Neural progenitor cell (in vitro differentiated cells): Measurements from ENCODE around the gene PLCL1. TPM values are rescaled to one million over a fixed set of nuclear protein-coding genes. Genes with fewer than 3 reads are reported as not detected.

Experiments
- DNase-seq: peaks from one replicate; pipeline ENCODE4 v3.0.0-alpha.2; 2016; ENCODE audit warnings: low spot score
- H2AFZ ChIP-seq: fragments of 200-600 bp; sonication (generic); replicated peaks from 2 replicates; pipeline ENCODE4 v1.6.1; 2016; ENCODE audit warnings: antibody characterized with exemption
- H3F3A ChIP-seq: fragments of 200-600 bp; sonication (generic); 2 replicates; pipeline ENCODE4 v1.6.1; 2016; ENCODE audit warnings: antibody characterized with exemption, low read depth
- H3K27ac ChIP-seq: fragments of 200-600 bp; sonication (generic); 2 replicates; pipeline ENCODE4 v1.5.1; 2016; ENCODE audit warnings: mild to moderate bottlenecking
- H3K27me3 ChIP-seq: fragments of 200-600 bp; sonication (generic); 2 replicates; pipeline ENCODE4 v1.6.1; 2016; ENCODE audit warnings: mild to moderate bottlenecking, moderate library complexity
- H3K36me3 ChIP-seq: fragments of 200-600 bp; sonication (generic); 2 replicates; pipeline ENCODE4 v1.5.1; 2016
- H3K4me1 ChIP-seq: fragments of 200-600 bp; sonication (generic); 2 replicates; pipeline ENCODE4 v1.6.1; 2016; ENCODE audit warnings: mixed run types
- H3K4me2 ChIP-seq: fragments of 200-600 bp; sonication (generic); 2 replicates; pipeline ENCODE4 v1.6.1; 2016
- H3K4me3 ChIP-seq: fragments of 200-600 bp; sonication (generic); 2 replicates; pipeline ENCODE4 v1.5.1; 2016
- H3K79me2 ChIP-seq: fragments of 200-600 bp; sonication (generic); 2 replicates; pipeline ENCODE4 v1.6.1; 2016; ENCODE audit warnings: low read depth
- H3K9ac ChIP-seq: fragments of 200-600 bp; sonication (generic); 2 replicates; pipeline ENCODE4 v1.6.1; 2016
- H3K9me3 ChIP-seq: fragments of 200-600 bp; sonication (generic); 2 replicates; pipeline ENCODE4 v1.5.1; 2016; ENCODE audit warnings: low read depth
- H4K20me1 ChIP-seq: fragments of 200-600 bp; sonication (generic); 2 replicates; pipeline ENCODE4 v1.6.1; 2016; ENCODE audit warnings: low read depth
- H3K27ac Mint-ChIP-seq: 3 replicates; pipeline ENCODE4 v1.8.0; 2021; ENCODE audit warnings: mixed read lengths
- H3K27me3 Mint-ChIP-seq: 2 replicates; pipeline ENCODE4 v1.8.0; 2022; ENCODE audit warnings: low read depth, mild to moderate bottlenecking, inconsistent platforms, moderate library complexity, mixed read lengths; ENCODE audit not compliant: insufficient read depth
- H3K36me3 Mint-ChIP-seq: 3 replicates; pipeline ENCODE4 v1.8.0; 2021; ENCODE audit warnings: mixed read lengths
- H3K4me1 Mint-ChIP-seq: 3 replicates; pipeline ENCODE4 v1.8.0; 2021; ENCODE audit warnings: mixed read lengths
- H3K4me3 Mint-ChIP-seq: 3 replicates; pipeline ENCODE4 v1.8.0; 2021; ENCODE audit warnings: mild to moderate bottlenecking, moderate library complexity, mixed read lengths
- H3K9me3 Mint-ChIP-seq: 3 replicates; pipeline ENCODE4 v1.8.0; 2020; ENCODE audit warnings: mixed read lengths
- EZH2 ChIP-seq: fragments of 200-600 bp; sonication (generic); IDR thresholded peaks from 2 replicates; pipeline ENCODE4 v1.6.1; 2017; ENCODE audit warnings: antibody characterized with exemption, mild to moderate bottlenecking, moderate library complexity
- EZH2phosphoT487 ChIP-seq: fragments of 200-600 bp; sonication (generic); IDR thresholded peaks from 2 replicates; pipeline ENCODE4 v1.6.1; 2017; ENCODE audit warnings: antibody characterized with exemption
- total RNA-seq: library from RNA; depleted of rRNA; stranded (reverse); fragments of >200 nt; gene quantifications from 2 replicates; pipeline ENCODE4 v1.2.3, GENCODE V29; 2015; ENCODE audit warnings: low replicate concordance
- TF ChIP-seq, protein P1 (sequence below): fragments of 200-600 bp; sonication (generic); IDR thresholded peaks from 2 replicates; pipeline ENCODE4 v1.5.1; 2017; ENCODE audit warnings: antibody characterized with exemption, mild to moderate bottlenecking

The PLCL1 gene
- total RNA-seq, 1 donor from 2014 or later, result 0.41 TPM

DNA sequence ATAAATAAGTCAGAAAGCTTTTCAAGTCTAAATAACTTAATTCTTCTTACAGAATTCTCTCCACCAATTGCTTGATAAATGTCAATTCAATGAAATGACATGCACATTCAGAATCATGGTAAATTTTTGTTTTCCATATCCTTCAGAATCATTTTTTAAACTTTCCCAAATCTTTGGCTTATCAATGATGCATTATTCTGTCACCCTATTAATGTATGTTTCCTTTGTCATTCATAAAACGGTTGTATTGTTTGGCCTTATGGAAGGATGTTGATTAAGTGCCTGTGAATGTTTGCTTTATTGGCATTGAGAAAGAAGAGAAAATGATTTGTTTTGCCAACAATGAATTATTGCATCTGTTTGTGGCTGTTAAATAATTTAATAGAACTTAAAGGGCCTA, 260.9 kb downstream of the PLCL1 start:
- Histone ChIP-seq H3K4me2 (no peak overlapping the region), H3K9ac (no peak overlapping the region), H3K36me3 (no peaks in the 10 kb centered on the region), H3K4me1 (no peaks in the 10 kb centered on the region), H2AFZ (no peak overlapping the region), H3K4me3 (no peak overlapping the region), H3K27ac (no peak overlapping the region), H4K20me1 (no peaks in the 10 kb centered on the region), H3F3A (no peaks in the 10 kb centered on the region), H3K9me3 (no peaks in the 10 kb centered on the region), H3K79me2 (no peaks in the 10 kb centered on the region), H3K27me3 (no peaks in the 10 kb centered on the region)
- no peaks in the 10 kb centered on the region for H3K36me3 Mint-ChIP-seq
- no peaks in the 10 kb centered on the region for H3K4me1 Mint-ChIP-seq
- no peaks in the 10 kb centered on the region for H3K9me3 Mint-ChIP-seq
- DNase-seq, result no peak
- no peak overlapping the region for H3K4me3 Mint-ChIP-seq
- no peak overlapping the region for H3K27ac Mint-ChIP-seq
- peaks cover 2% of the 10 kb centered on the region for H3K27me3 Mint-ChIP-seq
- TF ChIP-seq, protein P1, sequence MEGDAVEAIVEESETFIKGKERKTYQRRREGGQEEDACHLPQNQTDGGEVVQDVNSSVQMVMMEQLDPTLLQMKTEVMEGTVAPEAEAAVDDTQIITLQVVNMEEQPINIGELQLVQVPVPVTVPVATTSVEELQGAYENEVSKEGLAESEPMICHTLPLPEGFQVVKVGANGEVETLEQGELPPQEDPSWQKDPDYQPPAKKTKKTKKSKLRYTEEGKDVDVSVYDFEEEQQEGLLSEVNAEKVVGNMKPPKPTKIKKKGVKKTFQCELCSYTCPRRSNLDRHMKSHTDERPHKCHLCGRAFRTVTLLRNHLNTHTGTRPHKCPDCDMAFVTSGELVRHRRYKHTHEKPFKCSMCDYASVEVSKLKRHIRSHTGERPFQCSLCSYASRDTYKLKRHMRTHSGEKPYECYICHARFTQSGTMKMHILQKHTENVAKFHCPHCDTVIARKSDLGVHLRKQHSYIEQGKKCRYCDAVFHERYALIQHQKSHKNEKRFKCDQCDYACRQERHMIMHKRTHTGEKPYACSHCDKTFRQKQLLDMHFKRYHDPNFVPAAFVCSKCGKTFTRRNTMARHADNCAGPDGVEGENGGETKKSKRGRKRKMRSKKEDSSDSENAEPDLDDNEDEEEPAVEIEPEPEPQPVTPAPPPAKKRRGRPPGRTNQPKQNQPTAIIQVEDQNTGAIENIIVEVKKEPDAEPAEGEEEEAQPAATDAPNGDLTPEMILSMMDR, result no peak
- TF ChIP-seq EZH2, result no peak
- no peak for TF ChIP-seq EZH2phosphoT487

DNA sequence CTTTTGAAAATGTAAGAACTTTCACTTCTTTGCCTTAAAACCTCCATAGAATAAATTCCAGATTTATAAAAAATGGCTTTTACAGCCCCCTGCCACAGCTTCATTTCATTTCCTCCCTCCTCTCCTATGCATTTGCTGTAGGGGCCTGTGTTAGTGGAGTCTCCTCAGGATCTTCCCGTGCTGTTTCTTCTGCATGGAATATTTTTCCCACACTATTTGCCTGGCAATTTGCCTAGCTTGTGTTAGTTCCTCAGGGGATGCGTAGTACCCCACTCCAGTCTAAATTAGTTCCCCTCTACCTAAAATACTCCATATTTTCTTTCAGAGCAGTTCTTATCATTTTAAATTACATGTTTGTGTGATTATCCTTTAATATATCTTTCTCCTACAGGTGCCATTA, 262.2 kb downstream of the PLCL1 start:
- Mint-ChIP-seq H3K36me3 (no peaks in the 10 kb centered on the region), H3K27ac (no peak overlapping the region), H3K4me3 (no peak overlapping the region), H3K9me3 (no peaks in the 10 kb centered on the region), H3K27me3 (peaks cover 2% of the 10 kb centered on the region), H3K4me1 (no peaks in the 10 kb centered on the region)
- Histone ChIP-seq H3K79me2 (no peaks in the 10 kb centered on the region), H3K4me3 (no peak overlapping the region), H2AFZ (no peak overlapping the region), H3K4me1 (no peaks in the 10 kb centered on the region), H3K4me2 (no peak overlapping the region), H3F3A (no peaks in the 10 kb centered on the region), H3K9me3 (no peaks in the 10 kb centered on the region), H3K36me3 (no peaks in the 10 kb centered on the region), H4K20me1 (no peaks in the 10 kb centered on the region), H3K27me3 (no peaks in the 10 kb centered on the region), H3K9ac (no peak overlapping the region), H3K27ac (no peak overlapping the region)
- TF ChIP-seq EZH2phosphoT487 (no peak), EZH2 (no peak)
- TF ChIP-seq, protein P1, result no peak
- DNase-seq, result no peak

DNA sequence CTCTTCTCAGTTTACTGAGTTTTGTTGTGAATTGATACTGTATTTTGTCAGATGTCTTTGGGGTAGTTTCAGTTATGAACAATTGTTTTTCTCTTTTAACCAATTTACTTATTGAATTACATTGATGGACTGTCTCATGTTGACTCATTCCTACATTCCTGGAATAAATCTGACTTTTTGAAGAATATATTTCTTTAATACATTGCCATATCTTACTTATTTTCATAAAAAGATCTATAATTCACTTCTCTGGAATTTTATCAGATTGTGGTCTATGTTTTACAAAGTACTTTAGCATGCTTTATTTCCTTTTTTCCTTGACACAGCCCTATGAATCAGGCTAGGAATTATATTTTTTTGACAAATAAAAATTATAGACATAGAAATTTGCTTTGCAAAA, 268.3 kb downstream of the PLCL1 start:
- no peak for TF ChIP-seq EZH2
- TF ChIP-seq, protein P1, result no peak
- TF ChIP-seq EZH2phosphoT487, result no peak
- H3K4me3 ChIP-seq, result no peak overlapping the region
- peaks cover 5% of the 10 kb centered on the region for H3K4me1 Mint-ChIP-seq
- no peaks in the 10 kb centered on the region for H3K36me3 ChIP-seq
- no peaks in the 10 kb centered on the region for H4K20me1 ChIP-seq
- H3K9me3 Mint-ChIP-seq, result no peaks in the 10 kb centered on the region
- H3K9ac ChIP-seq, result no peak overlapping the region
- H3K4me1 ChIP-seq, result no peaks in the 10 kb centered on the region
- H2AFZ ChIP-seq, result no peak overlapping the region
- H3K4me2 ChIP-seq, result no peak overlapping the region
- H3K27me3 Mint-ChIP-seq, result no peaks in the 10 kb centered on the region
- no peaks in the 10 kb centered on the region for H3K79me2 ChIP-seq
- no peaks in the 10 kb centered on the region for H3F3A ChIP-seq
- H3K9me3 ChIP-seq, result no peaks in the 10 kb centered on the region
- no peak overlapping the region for H3K27ac ChIP-seq
- no peak for DNase-seq
- H3K27me3 ChIP-seq, result no peaks in the 10 kb centered on the region
- H3K27ac Mint-ChIP-seq, result no peak overlapping the region
- H3K4me3 Mint-ChIP-seq, result no peak overlapping the region
- H3K36me3 Mint-ChIP-seq, result no peaks in the 10 kb centered on the region

DNA sequence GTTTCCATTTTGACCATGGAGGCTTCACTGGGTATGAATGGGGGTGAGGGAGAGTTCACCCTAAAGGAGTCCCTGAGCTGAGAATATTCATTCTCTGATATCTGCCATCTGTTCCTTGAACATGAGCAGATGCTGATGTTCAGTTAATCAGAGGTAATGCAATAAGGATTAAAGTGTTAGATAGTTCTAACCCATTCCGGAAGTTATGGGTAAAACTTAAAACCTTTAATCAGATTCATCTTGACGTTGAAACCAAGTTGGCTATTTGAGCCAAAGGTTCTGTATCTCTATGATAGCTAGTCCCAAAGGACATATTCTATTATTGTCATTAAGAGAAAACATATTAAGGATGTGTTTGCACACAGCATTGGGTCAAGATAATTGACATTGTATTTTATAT, 268.9 kb downstream of the PLCL1 start:
- H3K9me3 ChIP-seq, result no peaks in the 10 kb centered on the region
- H3K4me2 ChIP-seq, result no peak overlapping the region
- no peak for DNase-seq
- TF ChIP-seq EZH2phosphoT487 (no peak), EZH2 (no peak)
- TF ChIP-seq, protein P1, result no peak
- no peaks in the 10 kb centered on the region for H3K9me3 Mint-ChIP-seq
- no peak overlapping the region for H3K9ac ChIP-seq
- H3K4me3 ChIP-seq, result no peak overlapping the region
- no peak overlapping the region for H3K4me3 Mint-ChIP-seq
- H3K27ac Mint-ChIP-seq, result no peak overlapping the region
- H3K79me2 ChIP-seq, result no peaks in the 10 kb centered on the region
- H3K27me3 ChIP-seq, result no peaks in the 10 kb centered on the region
- no peaks in the 10 kb centered on the region for H3K36me3 Mint-ChIP-seq
- H3K36me3 ChIP-seq, result no peaks in the 10 kb centered on the region
- no peak overlapping the region for H3K27ac ChIP-seq
- no peak overlapping the region for H2AFZ ChIP-seq
- H4K20me1 ChIP-seq, result no peaks in the 10 kb centered on the region
- no peaks in the 10 kb centered on the region for H3K4me1 ChIP-seq
- no peaks in the 10 kb centered on the region for H3F3A ChIP-seq
- H3K4me1 Mint-ChIP-seq, result peaks cover 5% of the 10 kb centered on the region
- H3K27me3 Mint-ChIP-seq, result no peaks in the 10 kb centered on the region
